ENCODE data around the gene STK11IP.
A peak's percentile ranks its signal among the peaks of the same experiment; 100 is the strongest.

Gene STK11IP

DNA sequence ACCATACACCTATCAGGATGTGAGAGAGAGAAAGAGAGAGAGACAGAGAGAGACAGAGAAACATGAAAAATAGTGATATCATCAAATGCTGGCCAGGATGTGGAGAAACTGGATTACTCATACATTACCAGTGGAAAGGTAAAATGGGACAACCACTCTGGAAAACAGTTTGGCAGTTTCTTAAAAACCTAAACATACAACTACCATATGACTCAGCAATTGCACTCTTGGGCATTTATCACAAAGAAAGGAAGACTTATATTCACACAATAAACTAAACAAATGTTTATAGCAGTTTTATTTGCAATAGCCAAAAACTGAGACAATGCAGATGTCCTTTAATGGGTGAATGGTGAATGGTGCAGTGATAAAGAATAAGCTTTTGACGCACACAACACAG, 58.9 kb downstream of the STK11IP start:
- peak; percentile 16 for DNase-seq (ENCODE audit: low spot score)

DNA sequence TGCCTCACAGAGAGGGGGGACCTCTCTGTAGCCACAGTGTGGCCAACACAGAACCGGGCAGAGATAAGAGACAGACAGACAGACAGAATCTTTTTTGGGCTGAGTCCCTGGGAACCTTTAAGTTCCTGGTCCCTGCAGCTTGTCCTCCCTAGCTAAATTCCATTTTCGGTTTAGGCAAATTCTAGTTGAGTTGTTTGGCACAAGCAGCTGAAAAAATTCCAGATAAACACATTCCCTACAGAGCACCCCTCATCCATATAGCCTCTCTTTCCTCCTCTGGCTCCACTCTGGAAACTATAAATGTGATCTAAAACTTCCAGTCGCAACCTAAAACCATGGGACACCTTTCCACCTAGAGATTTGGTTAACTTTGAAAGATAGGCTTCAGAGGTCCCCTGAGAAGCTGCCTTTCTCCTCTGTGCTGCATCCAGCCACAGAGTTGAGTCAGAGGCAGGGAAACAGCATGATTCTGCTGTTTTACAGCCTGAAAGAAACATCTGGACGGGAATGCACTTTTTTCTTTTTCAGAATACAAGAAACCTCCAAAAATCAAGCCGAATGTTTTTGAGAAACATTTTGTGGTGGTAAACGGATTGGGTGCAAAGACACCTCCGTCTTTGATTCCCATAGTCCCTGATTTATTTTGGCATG, 60.7 kb downstream of the STK11IP start:
- no peak for DNase-seq (ENCODE audit: low spot score)

DNA sequence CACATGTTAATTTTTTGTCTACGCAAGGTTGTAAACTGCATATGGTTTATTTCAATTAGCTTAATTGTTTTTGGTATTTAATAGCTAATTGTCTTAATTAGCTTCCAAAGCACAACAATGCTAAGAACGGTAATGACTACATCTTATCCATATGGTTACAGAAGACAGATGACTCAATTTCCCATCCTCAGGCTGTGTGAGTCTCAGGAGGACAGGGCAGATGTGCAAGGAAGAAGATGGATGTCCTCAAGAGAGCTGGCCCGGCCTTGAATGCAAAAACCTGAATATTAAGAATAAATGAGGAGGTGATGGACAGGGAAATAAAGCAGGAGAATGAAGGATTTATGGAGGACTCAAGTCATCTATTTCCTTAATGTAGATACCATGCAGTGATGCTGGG, 61.2 kb downstream of the STK11IP start:
- no peak for DNase-seq (ENCODE audit: low spot score)

DNA sequence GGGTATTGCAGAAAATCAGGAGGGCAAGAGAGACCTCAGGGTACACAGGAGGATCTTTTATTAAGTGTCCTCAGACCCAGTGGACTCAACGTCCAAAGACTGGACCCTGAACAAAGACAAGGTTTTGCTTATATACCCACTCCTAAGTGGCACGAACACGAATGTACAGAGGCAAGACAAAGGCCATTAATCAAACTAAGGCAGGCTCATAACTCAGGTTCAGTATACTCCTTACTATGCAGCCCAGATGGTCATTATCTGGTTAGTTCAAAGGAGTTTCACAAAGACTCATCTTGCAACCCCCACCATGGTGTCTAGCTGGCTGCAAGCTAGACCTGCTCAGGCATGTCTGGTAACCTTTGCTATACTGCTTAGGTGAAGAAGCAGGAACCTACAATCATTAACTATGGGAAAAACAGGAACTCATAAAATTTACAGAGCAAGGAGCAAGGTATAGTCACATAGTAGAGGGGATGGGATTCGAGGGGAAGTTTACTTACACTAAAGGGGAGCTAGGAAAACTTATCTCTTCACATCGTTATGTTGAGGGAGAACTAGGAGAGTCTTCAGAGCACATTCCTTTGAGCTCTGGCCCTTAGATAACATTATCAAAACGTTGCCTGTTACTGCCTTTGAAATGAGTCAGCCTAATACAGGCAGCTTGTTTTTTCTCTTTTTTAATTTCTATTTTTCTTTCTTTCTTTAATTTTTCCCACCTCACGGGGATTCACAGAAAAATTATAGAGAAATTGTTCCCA, 63.7 kb downstream of the STK11IP start:
- DNase-seq (ENCODE audit: low spot score), result peak; percentile 71

DNA sequence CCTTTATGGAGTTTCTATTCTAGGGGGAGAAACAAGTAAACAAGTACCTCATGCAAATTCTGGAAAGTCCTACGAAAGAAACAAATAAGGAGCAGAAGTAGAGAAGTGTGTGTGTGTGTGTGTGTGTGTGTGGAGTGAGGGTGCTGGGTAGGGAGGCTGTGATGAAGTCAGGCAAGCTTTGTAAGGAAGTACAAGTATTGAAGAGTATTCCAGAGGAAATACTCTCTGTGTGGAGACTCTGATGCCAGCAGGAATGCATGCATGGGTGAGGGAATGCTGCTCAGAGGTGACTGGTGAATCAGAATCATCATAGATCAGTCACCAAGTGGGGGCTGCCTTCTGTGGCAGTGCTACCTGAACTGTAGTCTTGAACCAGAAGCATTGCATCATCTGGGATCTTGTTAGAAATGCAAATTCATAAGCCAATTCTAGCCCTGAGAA, 64.3 kb downstream of the STK11IP start:
- DNase-seq (ENCODE audit: low spot score), result peak; percentile 71

DNA sequence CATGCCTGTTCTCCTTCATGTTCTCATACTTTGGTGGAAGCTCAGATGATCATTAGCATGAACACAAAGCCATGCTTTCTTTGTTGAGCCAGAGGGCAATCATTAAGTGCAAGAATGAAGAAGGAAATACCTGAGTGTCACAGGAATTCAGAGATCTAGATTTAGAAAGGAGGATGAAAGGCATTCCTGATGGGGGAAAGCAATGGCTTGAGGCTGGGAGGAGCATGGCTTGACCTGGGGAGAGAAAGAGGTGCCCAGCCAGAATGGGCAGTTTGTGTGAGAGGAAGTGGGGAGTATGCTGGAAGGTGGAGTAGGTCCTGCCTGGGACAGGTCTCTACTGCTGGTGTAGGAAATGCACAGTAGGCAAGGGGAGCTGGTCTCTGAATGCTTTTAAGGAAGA, 64.9 kb downstream of the STK11IP start:
- no peak for DNase-seq (ENCODE audit: low spot score)

DNA sequence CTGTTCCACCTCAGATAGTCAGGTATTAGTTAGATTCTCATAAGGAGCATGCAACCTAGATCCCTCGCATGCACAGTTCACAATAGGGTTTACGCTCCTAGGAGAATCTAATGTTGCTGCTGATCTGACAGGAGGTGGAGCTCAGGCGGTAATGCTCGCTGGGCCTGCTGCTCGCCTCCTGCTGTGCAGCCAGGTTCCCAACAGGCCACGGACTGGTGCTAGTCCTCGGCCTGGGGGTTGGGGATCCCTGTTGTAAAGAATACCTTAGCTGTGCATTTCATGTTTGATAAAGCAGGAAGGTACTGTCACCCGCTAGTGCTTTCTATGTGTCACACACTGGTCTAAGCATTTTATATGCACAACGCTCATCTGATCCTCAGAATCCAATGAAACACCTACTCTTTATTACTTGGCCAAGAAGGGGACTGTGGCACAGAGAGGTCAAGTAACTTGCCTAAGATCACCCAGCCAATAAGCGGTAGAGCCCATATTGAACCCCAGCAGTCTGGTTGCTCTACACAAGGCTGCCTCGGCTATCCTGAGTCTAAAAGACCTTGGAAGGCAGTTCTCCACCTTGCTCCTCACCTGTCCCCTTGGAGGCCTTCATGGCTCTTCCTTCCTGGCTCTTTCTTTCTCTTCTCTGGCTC, 65.6 kb downstream of the STK11IP start:
- no peak for DNase-seq (ENCODE audit: low spot score)

DNA sequence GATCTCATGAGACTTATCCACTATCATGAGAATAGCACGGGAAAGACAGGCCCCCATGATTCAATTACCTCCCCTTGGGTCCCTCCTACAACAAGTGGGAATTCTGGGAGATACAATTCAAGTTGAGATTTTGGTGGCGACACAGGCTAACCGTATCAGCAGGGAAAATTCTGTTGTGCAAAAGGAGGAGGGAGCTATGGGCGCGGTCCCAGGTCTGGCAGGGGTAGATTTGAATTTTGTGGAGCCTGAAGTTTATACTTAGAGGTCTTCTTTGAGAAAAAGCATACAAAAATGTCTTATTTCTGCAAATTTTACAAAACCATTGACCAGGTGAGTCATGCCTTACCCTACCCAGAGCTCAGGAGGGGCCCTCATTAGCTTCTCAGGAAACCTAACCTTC, 66.4 kb downstream of the STK11IP start:
- no peak for DNase-seq (ENCODE audit: low spot score)

DNA sequence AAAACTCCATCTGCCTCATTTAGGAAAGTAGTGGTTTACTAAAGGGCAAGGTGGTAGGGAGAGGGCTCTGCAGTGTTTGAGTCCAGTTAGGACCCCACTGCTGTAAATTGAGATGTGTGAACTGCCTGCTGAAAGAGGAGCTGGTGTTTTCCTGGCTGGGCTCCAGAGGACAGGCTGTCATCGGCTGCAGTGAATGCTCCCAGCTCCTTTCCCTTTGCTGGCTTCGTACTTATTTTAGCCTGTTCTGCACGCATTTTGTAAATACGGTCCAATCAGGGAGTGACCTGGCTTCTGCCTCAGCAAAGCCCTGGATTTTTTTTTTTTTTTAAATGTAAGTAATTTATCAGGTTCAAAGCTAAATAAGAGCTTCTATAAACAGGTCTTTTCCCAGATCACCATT, 67.3 kb downstream of the STK11IP start:
- no peak for DNase-seq (ENCODE audit: low spot score)

DNA sequence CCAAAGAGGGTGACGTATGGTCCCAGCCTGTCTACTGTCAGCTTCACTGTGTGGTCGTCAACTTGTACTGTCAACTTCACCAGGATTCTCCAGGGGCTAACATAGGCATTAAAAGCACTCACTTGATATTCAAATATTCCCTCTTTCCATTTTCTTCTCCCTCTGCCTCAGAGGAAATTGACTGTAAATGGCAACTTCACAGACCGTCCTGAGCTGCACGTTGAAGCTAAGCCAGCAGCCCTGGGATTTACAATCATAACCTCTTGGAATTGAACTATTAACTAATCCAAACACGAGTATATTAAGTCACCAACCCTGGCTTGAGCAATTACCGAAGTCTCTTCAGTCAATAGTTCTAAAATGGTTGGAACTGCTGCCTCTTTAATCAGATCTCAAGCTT, 68.3 kb downstream of the STK11IP start:
- DNase-seq (ENCODE audit: low spot score), result no peak

All from LoVo (cell line).